Tibial artery (tissue), 4 donors: ENCODE data around the gene FAM118A.

Experiments
- DNase-seq, 2 donors: peaks; one replicate each; pipeline ENCODE4 v3.0.0-alpha.2; 2019
- H3K27ac ChIP-seq, 2 donors: fragments of 200-600 bp; sonication (generic) in 1 of 2; 1 replicate in 1 of 2; 2 replicates in 1 of 2; pipeline ENCODE4 v1.5.1; 2018 to 2019; ENCODE audit warnings: mild to moderate bottlenecking in 1 of 2
- H3K27me3 ChIP-seq, 2 donors: fragments of 200-600 bp; sonication (generic) in 1 of 2; one replicate each; pipeline versions ENCODE4 v1.5.1 to v1.6.0; 2016 to 2019
- H3K36me3 ChIP-seq, 3 donors: fragments of 200-600 bp; sonication (generic) in 2 of 3; one replicate each; pipeline ENCODE4 v1.5.1; 2016 to 2019; ENCODE audit warnings: mild to moderate bottlenecking in 2 of 3
- H3K4me1 ChIP-seq, 4 donors: fragments of 200-600 bp; sonication (generic) in 2 of 4; 1 replicate in 3 of 4; 2 replicates in 1 of 4; pipeline ENCODE4 v1.5.1; 2016 to 2019
- H3K4me3 ChIP-seq, 2 donors: fragments of 200-600 bp; sonication (generic) in 1 of 2; 1 replicate in 1 of 2; 2 replicates in 1 of 2; pipeline ENCODE4 v1.5.1; 2018 to 2019; ENCODE audit warnings: mild to moderate bottlenecking in 2 of 2
- H3K9me3 ChIP-seq, 3 donors: fragments of 200-600 bp; sonication (generic) in 1 of 3; one replicate each; pipeline ENCODE4 v1.5.1; 2016 to 2019
- intact Hi-C: fragments of 100-400 bp; cut with DNase I; formaldehyde crosslinking; loops from one replicate; pipeline ENCODE4 v1.15.0; 2023; ENCODE audit warnings: low total_unique reads
- TF ChIP-seq, protein P1 (sequence below), 2 experiments: fragments of 200-600 bp in 1 of 2; fragments of 450-650 bp in 1 of 2; IDR thresholded peaks; one replicate each; pipeline ENCODE4 v1.5.1; 2017 to 2019; ENCODE audit warnings: antibody characterized with exemption in 2 of 2, mild to moderate bottlenecking in 1 of 2, moderate library complexity in 1 of 2

The FAM118A gene

GRCh38 chr22:45303181-45303580 is 6.6 kb upstream of the FAM118A start:
- no peak overlapping the region for H3K27ac ChIP-seq
- intact Hi-C loops, result no loop called here
- H3K4me1 ChIP-seq, result no peaks in the 10 kb centered on the region
- TF ChIP-seq, protein P1, sequence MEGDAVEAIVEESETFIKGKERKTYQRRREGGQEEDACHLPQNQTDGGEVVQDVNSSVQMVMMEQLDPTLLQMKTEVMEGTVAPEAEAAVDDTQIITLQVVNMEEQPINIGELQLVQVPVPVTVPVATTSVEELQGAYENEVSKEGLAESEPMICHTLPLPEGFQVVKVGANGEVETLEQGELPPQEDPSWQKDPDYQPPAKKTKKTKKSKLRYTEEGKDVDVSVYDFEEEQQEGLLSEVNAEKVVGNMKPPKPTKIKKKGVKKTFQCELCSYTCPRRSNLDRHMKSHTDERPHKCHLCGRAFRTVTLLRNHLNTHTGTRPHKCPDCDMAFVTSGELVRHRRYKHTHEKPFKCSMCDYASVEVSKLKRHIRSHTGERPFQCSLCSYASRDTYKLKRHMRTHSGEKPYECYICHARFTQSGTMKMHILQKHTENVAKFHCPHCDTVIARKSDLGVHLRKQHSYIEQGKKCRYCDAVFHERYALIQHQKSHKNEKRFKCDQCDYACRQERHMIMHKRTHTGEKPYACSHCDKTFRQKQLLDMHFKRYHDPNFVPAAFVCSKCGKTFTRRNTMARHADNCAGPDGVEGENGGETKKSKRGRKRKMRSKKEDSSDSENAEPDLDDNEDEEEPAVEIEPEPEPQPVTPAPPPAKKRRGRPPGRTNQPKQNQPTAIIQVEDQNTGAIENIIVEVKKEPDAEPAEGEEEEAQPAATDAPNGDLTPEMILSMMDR (IDR thresholded peaks at IDR 0.05), result no peak
- no peak overlapping the region for H3K4me3 ChIP-seq
- DNase-seq, result no peak
- no peaks in the 10 kb centered on the region for H3K9me3 ChIP-seq
- H3K36me3 ChIP-seq, result no peaks in the 10 kb centered on the region
- no peaks in the 10 kb centered on the region for H3K27me3 ChIP-seq

DNA sequence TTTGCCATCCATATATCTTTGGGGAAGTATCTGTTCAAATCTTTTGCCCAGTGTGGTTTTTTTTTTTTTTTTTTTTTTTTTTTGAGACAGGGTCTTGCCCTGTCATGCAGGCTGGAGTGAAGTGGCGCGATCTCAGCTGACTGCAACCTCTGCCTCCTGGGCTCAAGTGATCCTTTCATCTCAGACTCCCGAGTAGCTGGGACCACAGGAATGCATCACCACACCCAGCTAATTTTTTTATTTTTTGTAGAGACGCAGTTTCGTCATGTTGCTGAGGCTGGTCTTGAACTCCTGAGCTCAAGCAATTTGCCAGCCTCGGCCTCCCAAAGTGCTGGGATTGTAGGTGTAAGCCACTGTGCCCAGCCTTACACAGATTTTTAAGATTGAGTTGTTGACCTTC is 4.8 kb upstream of the FAM118A start:
- Histone ChIP-seq H3K4me3 (no peak overlapping the region), H3K36me3 (no peaks in the 10 kb centered on the region), H3K27me3 (no peaks in the 10 kb centered on the region), H3K27ac (no peak overlapping the region), H3K4me1 (peaks cover 0 to 10% (median 3%) of the 10 kb centered on the region in 4 donors), H3K9me3 (no peaks in the 10 kb centered on the region)
- TF ChIP-seq, protein P1 (IDR thresholded peaks at IDR 0.05), result no peak
- intact Hi-C loops, result no loop called here
- DNase-seq, result no peak

DNA sequence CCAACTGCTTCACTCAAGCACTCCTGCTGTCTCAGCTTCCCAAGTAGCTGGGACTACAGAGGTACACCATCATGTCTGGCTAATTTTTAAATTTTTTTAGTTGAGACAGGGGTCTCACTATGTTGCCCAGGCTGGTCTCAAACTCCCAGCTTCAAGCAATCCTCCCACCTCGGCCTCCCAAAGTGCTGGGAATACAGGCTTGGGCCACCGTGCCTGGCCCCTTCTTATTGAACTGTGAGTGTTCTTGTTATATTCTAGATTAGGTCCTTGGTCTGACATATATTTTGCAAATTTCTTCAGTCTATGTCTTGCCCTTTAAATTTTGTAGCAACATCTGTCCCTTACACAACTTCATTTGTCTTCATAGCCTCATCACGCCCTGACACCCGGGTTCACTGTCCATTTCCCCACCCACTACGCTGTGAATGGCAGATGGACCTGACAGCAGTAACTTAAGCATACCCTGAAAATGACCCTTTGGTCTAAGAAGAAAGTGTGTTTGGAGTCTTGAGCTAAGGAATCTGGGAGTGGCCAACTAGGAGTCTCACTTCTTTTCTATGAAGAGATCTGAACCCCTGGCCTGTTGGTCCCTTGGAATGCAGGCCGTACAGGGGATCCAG is 4.2 kb upstream of the FAM118A start:
- intact Hi-C loops, result no loop called here
- TF ChIP-seq, protein P1 (IDR thresholded peaks at IDR 0.05), result no peak
- Histone ChIP-seq H3K9me3 (no peaks in the 10 kb centered on the region), H3K4me1 (peaks cover 0 to 15% (median 6%) of the 10 kb centered on the region in 4 donors), H3K27me3 (no peaks in the 10 kb centered on the region), H3K27ac (no peak overlapping the region), H3K36me3 (no peaks in the 10 kb centered on the region), H3K4me3 (no peak overlapping the region)
- DNase-seq, result no peak

DNA sequence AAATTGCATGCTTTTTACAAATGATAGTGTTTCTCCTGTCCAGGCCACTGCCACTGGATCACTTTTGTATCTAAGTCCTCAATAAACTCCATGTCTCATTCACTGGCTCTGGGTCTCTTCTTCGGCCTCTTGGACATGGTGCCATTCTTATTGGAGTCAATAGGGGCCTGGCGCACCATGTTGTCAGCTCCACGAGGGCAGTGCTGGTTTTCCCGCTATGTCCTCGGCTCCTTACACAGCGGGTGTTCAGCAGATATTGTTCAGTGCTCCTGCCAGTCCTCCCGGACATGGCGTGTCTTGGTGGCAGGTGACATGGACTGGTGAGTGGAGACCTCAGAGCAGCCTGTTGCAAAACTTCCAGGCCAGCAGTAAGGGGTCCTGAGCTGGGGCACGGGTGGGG is 3.6 kb upstream of the FAM118A start:
- Histone ChIP-seq H3K27ac (no peak overlapping the region), H3K27me3 (no peaks in the 10 kb centered on the region), H3K4me1 (peaks cover 0 to 21% (median 12%) of the 10 kb centered on the region in 4 donors), H3K9me3 (no peaks in the 10 kb centered on the region), H3K36me3 (no peaks in the 10 kb centered on the region), H3K4me3 (no peak overlapping the region)
- no peak for DNase-seq
- intact Hi-C loops, result no loop called here
- TF ChIP-seq, protein P1 (IDR thresholded peaks at IDR 0.05), result no peak

DNA sequence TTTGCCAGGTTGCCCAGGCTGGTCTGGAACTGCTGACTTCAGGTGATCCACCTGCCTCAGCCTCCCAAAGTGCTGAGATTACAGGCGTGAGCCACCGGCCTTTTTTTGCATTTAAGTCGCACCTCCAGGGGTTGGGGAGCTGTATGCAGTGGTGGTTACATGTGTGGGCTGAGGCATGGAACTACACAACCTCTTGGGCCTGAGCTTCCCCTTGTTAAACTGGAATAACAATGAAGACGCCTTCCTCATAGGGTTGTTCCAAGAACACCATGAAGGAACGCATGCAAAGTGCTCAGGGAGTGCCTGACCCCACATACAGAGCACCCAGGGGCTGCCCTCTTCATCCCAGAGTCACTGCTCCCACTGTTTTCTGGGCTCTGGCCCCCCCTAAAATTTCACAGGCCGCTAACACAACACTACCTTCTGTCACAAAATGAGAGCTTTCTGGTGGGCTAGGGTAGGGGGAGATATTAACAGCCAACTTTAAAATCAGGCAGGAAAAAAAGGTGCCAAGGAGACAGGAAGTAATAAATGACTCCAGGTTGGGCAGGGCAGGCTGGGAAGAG is 1.3 kb upstream of the FAM118A start:
- intact Hi-C loops, result no loop called here
- TF ChIP-seq, protein P1 (IDR thresholded peaks at IDR 0.05), result no peak
- H3K4me3 ChIP-seq, result no peak overlapping the region
- no peaks in the 10 kb centered on the region for H3K9me3 ChIP-seq
- peaks cover 0 to 24% (median 18%) of the 10 kb centered on the region in 4 donors for H3K4me1 ChIP-seq
- DNase-seq, result no peak
- no peaks in the 10 kb centered on the region for H3K36me3 ChIP-seq
- H3K27me3 ChIP-seq, result no peaks in the 10 kb centered on the region
- H3K27ac ChIP-seq, result no peak overlapping the region
